Measurements from ENCODE around the gene KANK3. TPM values are rescaled to one million over a fixed set of nuclear protein-coding genes. Genes with fewer than 3 reads are reported as not detected.

Gene KANK3
- total and polyA plus RNA-seq, 9 of the 15 experiments (the other 6 are each of a cell fraction or from before 2014, with no cell fraction given), result 0.03 to 0.40 (median 0.08) TPM; not detected in 6

GRCh38 chr19:8307965-8308866 is 34.8 kb downstream of the KANK3 start, which contains the start of gene CD320 (continued):
- peak; percentile 98 for TF ChIP-seq PKNOX1 (IDR thresholded peaks at IDR 0.05)
- no peak for TF ChIP-seq POLR3A (IDR thresholded peaks at IDR 0.05; ENCODE audit: borderline replicate concordance, extremely low read depth, insufficient read depth, insufficient read length)
- TF ChIP-seq POU5F1 (IDR thresholded peaks at IDR 0.05; ENCODE audit: borderline replicate concordance, low read depth, low read length, partially characterized antibody), result no peak
- TF ChIP-seq HMG20B (CRISPR knock-in tag; IDR thresholded peaks at IDR 0.05), result no peak
- TF ChIP-seq ZNF277 (CRISPR knock-in tag; IDR thresholded peaks at IDR 0.05; ENCODE audit: borderline replicate concordance), result no peak
- peak; percentile 88 for TF ChIP-seq ZBTB40 (IDR thresholded peaks at IDR 0.05)
- TF ChIP-seq ZBTB40 (CRISPR knock-in tag; IDR thresholded peaks at IDR 0.05), result peak; percentile 59; the same call in 1 of the 2 replicates
- no peak; the same call in 1 of the 2 replicates for TF ChIP-seq NKRF (IDR thresholded peaks at IDR 0.05; ENCODE audit: borderline replicate concordance)
- no peak for TF ChIP-seq TFAM (CRISPR knock-in tag; conservative IDR thresholded peaks at IDR 0.05)
- TF ChIP-seq FOXM1 (IDR thresholded peaks at IDR 0.05; ENCODE audit: low read depth), result peak; percentile 59
- peak; percentile 96 for TF ChIP-seq FOXM1 (CRISPR knock-in tag; IDR thresholded peaks at IDR 0.05; ENCODE audit: low read depth)
- no peak for TF ChIP-seq GTF2F1 (IDR thresholded peaks at IDR 0.05; ENCODE audit: low read depth, low read length)
- TF ChIP-seq NBN (IDR thresholded peaks at IDR 0.05; ENCODE audit: low read depth), result no peak

Measured in K562 (cell line).